ENCODE measurements around the gene MAP7D3. TPM values are rescaled to one million over a fixed set of nuclear protein-coding genes. Genes with fewer than 3 reads are reported as not detected.
"Not testable (repeated sequence)": the region's sequence is repeated elsewhere in the genome, so short reads cannot be mapped to it uniquely, and the experiment has no call there.

MAP7D3 gene, protein sequence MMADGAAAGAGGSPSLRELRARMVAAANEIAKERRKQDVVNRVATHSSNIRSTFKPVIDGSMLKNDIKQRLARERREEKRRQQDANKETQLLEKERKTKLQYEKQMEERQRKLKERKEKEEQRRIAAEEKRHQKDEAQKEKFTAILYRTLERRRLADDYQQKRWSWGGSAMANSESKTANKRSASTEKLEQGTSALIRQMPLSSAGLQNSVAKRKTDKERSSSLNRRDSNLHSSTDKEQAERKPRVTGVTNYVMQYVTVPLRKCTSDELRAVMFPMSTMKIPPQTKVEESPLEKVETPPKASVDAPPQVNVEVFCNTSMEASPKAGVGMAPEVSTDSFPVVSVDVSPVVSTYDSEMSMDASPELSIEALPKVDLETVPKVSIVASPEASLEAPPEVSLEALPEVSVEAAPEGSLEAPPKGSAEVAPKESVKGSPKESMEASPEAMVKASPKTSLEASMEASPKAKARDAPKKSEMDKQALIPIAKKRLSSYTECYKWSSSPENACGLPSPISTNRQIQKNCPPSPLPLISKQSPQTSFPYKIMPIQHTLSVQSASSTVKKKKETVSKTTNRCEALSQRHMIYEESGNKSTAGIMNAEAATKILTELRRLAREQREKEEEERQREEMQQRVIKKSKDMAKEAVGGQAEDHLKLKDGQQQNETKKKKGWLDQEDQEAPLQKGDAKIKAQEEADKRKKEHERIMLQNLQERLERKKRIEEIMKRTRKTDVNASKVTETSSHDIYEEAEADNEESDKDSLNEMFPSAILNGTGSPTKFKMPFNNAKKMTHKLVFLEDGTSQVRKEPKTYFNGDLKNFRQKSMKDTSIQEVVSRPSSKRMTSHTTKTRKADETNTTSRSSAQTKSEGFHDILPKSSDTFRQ
- 9.3 TPM for total RNA-seq (2013)
- 1 to 10 TPM; 1.8 to 3.4 (median 2.9) TPM for polyA plus RNA-seq
- 2.2 and 2.6 TPM in 2 replicates for polyA minus RNA-seq
- 4.6 to 10.3 (median 6.4) reads per million in 11 experiments for total RNA-seq

DNA sequence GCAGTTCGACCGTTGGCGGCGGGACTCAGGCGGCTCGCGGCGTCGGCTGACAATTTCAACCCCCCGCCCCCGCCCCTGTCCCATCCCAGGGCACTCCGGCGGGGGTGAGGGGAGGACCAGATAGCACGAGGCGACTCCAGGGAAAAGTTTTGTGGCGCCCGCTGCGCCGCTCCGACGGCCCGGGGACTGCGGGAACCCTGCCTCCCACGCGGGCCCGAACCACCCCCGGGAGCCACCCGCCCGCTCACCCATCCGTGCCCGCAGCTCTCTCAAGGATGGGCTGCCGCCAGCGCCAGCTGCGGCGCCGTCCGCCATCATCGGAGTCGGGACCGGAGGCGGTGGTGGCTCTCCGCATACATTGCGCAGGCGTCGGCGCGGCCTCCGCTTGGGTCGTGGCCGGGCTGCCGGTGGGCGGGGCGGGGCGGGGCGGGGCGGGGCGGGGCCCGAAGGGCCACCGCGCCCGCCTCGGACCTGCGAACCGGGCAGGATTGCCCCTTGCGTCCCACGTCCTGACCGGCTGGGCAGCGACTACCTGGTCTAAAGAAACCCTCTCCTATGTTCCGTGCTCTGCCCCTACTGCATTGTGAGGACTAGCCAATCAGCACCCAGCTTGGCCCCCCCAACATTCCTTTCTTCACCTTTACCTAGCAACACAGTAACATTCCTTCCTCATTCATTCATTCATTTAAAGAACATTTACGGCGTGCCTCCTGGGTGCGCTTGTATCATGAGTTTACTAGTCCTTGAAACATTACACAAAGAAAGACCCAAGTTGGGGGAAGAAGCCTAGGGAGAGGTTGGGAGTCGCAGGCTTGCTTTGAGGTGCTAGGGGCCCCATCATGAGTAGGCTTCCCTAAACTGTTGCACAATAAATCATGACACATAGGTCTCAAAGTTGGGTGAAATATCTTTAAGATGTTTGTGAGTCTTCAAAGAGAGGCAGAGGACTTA lies at the start of gene MAP7D3:
Gene MAP7D3 (minus strand): TSS at position 360 of the 951 bp plus-strand sequence. CDS start 42 bp downstream, at position 318.
- peak within 1 kb of the TSS; percentile 40 to 87 (median 71) for H3K27ac Mint-ChIP-seq
- peak within 1 kb of the TSS; percentile 50 to 78 (median 76) for H3K4me3 ChIP-seq (replicated peaks in 1 of 3; ENCODE audit: low read depth in 2 of 3, low read length in 3 of 3)
- under 1% methylated on average over 24 of the region's 73 CpGs for WGBS (ENCODE audit: insufficient coverage)

DNA sequence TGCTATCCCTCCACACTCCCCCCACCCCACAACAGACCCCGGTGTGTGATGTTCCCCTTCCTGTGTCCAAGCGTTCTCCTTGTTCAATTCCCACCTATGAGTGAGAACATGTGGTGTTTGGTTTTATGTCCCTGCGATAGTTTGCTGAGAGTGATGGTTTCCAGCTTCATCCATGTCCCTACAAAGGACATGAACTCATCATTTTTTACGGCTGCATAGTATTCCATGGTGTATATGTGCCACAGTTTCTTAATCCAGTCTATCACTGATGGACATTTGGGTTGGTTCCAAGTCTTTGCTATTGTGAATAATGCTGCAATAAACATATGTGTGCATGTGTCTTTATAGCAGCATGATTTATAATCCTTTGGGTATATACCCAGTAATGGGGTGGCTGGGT lies 49.5 kb upstream of the MAP7D3 start, which contains the start of gene ADGRG4:
Gene ADGRG4 (plus strand): TSS at position 243 of the 400 bp plus-strand sequence. CDS start 7,815 bp downstream, outside the sequence.
- H3K27me3 ChIP-seq (ENCODE audit: control insufficient read depth in 2 of 2, insufficient read depth in 2 of 2, low read length in 2 of 2); H3K4me2 ChIP-seq (replicated peaks; ENCODE audit: extremely low read depth, low read length, poor library complexity, severe bottlenecking); H3K79me2 ChIP-seq (ENCODE audit: insufficient read depth, low read length); H3K4me1 Mint-ChIP-seq; H2AFZ ChIP-seq (ENCODE audit: insufficient read depth, low read depth, low read length, poor library complexity, severe bottlenecking); H3K4me1 ChIP-seq (ENCODE audit: control insufficient read depth in 1 of 2, insufficient read depth in 2 of 2, low read length in 2 of 2); H3K9me3 Mint-ChIP-seq; intact Hi-C loops (cut with micrococcal nuclease); H3K4me3 Mint-ChIP-seq; H3K9ac ChIP-seq (ENCODE audit: insufficient read depth, low read length, poor library complexity, severe bottlenecking); H3K27ac ChIP-seq (ENCODE audit: low read depth in 1 of 2, low read length in 2 of 2); H3K9me3 ChIP-seq (replicated peaks in 1 of 2; ENCODE audit: control insufficient read depth in 1 of 2, insufficient read depth in 1 of 2, low read length in 2 of 2); H3K27me3 Mint-ChIP-seq (ENCODE audit: low read depth in 3 of 3); H3K36me3 ChIP-seq (replicated peaks in 1 of 2; ENCODE audit: control insufficient read depth in 1 of 2, insufficient read depth in 2 of 2, low read length in 2 of 2); H3K36me3 Mint-ChIP-seq; H3K27ac Mint-ChIP-seq; DNase-seq; H3K4me3 ChIP-seq (replicated peaks in 1 of 3; ENCODE audit: low read depth in 2 of 3, low read length in 3 of 3); H4K20me1 ChIP-seq (ENCODE audit: insufficient read depth, low read length): not testable (repeated sequence)
- no CpG with 5 or more reads among the region's 4 CpGs for WGBS (ENCODE audit: insufficient coverage)

More for the DNA sequence above, at the start of gene MAP7D3:
- H3K4me3 Mint-ChIP-seq, result peak within 1 kb of the TSS; percentile 82 to 84
- peak within 1 kb of the TSS; percentile 78 for H3K4me2 ChIP-seq (replicated peaks; ENCODE audit: extremely low read depth, low read length, poor library complexity, severe bottlenecking)
- peaks cover 11 to 13% of the 10 kb centered on the region in 2 donors for H3K4me1 ChIP-seq (ENCODE audit: control insufficient read depth in 1 of 2, insufficient read depth in 2 of 2, low read length in 2 of 2)
- H3K36me3 Mint-ChIP-seq, result no peaks in the 10 kb centered on the region
- peak within 1 kb of the TSS in 1 of 2 donors; percentile 8 for H3K27ac ChIP-seq (ENCODE audit: low read depth in 1 of 2, low read length in 2 of 2)
- peaks cover 0 to 4% (median 0%) of the 10 kb centered on the region in 7 donors for H3K9me3 Mint-ChIP-seq
- TF ChIP-seq, protein P1, sequence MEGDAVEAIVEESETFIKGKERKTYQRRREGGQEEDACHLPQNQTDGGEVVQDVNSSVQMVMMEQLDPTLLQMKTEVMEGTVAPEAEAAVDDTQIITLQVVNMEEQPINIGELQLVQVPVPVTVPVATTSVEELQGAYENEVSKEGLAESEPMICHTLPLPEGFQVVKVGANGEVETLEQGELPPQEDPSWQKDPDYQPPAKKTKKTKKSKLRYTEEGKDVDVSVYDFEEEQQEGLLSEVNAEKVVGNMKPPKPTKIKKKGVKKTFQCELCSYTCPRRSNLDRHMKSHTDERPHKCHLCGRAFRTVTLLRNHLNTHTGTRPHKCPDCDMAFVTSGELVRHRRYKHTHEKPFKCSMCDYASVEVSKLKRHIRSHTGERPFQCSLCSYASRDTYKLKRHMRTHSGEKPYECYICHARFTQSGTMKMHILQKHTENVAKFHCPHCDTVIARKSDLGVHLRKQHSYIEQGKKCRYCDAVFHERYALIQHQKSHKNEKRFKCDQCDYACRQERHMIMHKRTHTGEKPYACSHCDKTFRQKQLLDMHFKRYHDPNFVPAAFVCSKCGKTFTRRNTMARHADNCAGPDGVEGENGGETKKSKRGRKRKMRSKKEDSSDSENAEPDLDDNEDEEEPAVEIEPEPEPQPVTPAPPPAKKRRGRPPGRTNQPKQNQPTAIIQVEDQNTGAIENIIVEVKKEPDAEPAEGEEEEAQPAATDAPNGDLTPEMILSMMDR (IDR thresholded peaks at IDR 0.05), result no peak
- H3K27me3 Mint-ChIP-seq (ENCODE audit: low read depth in 3 of 3), result peaks cover 0 to 2% (median 2%) of the 10 kb centered on the region in 3 donors
- peak; percentile 56 to 61 (median 58) for DNase-seq
- intact Hi-C loops (cut with micrococcal nuclease), result no loop called here
- no peaks in the 10 kb centered on the region for H4K20me1 ChIP-seq (ENCODE audit: insufficient read depth, low read length)
- H3K27me3 ChIP-seq (ENCODE audit: control insufficient read depth in 2 of 2, insufficient read depth in 2 of 2, low read length in 2 of 2), result peaks cover 0 to 2% of the 10 kb centered on the region in 2 donors
- peak within 1 kb of the TSS; percentile 69 for H3K9ac ChIP-seq (ENCODE audit: insufficient read depth, low read length, poor library complexity, severe bottlenecking)
- H2AFZ ChIP-seq (ENCODE audit: insufficient read depth, low read depth, low read length, poor library complexity, severe bottlenecking), result peak within 1 kb of the TSS; percentile 88
- H3K4me1 Mint-ChIP-seq, result peaks cover 10% of the 10 kb centered on the region
- H3K79me2 ChIP-seq (ENCODE audit: insufficient read depth, low read length), result peaks cover 12% of the 10 kb centered on the region
- no peaks in the 10 kb centered on the region for H3K36me3 ChIP-seq (replicated peaks in 1 of 2; ENCODE audit: control insufficient read depth in 1 of 2, insufficient read depth in 2 of 2, low read length in 2 of 2)
- H3K9me3 ChIP-seq (replicated peaks in 1 of 2; ENCODE audit: control insufficient read depth in 1 of 2, insufficient read depth in 1 of 2, low read length in 2 of 2), result no peaks in the 10 kb centered on the region
